Fibroblast of peridontal ligament (primary cell): ENCODE results near the gene CCDC60.

ENCODE experiments used
- DNase-seq: peaks from one replicate; pipeline ENCODE4 v3.0.0-alpha.2; 2010; ENCODE audit errors: extremely low read depth

The CCDC60 gene

GRCh38 chr12:119528241-119528640 lies 193.7 kb downstream of the CCDC60 start:
- DNase-seq: no peak

GRCh38 chr12:119540476-119540875 lies 205.9 kb downstream of the CCDC60 start:
- no peak for DNase-seq

GRCh38 chr12:119544765-119545625 lies 210.5 kb downstream of the CCDC60 start:
- peak; percentile 86 for DNase-seq

- DNase-seq: no peak
Measured at GRCh38 chr12:119546340-119546739, 211.8 kb downstream of the CCDC60 start.

GRCh38 chr12:119547001-119547400 lies 212.5 kb downstream of the CCDC60 start:
- DNase-seq: no peak

- no peak for DNase-seq
Measured at GRCh38 chr12:119556854-119557253, 222.3 kb downstream of the CCDC60 start.

GRCh38 chr12:119565404-119565803 lies 230.9 kb downstream of the CCDC60 start:
- DNase-seq: no peak

- DNase-seq: no peak
Measured at GRCh38 chr12:119570771-119571170, 236.2 kb downstream of the CCDC60 start.

- DNase-seq: no peak
Measured at GRCh38 chr12:119573086-119573485, 238.6 kb downstream of the CCDC60 start.

GRCh38 chr12:119574255-119574654 lies 239.7 kb downstream of the CCDC60 start:
- DNase-seq: no peak

- no peak for DNase-seq
Measured at GRCh38 chr12:119576118-119576810, 241.7 kb downstream of the CCDC60 start.

- DNase-seq: no peak
Measured at GRCh38 chr12:119576915-119577314, 242.4 kb downstream of the CCDC60 start.

- DNase-seq: no peak
Measured at GRCh38 chr12:119578112-119578511, 243.6 kb downstream of the CCDC60 start.

- DNase-seq: peak; percentile 1
Measured at GRCh38 chr12:119589097-119589496, 254.6 kb downstream of the CCDC60 start.

GRCh38 chr12:119589634-119590033 lies 255.1 kb downstream of the CCDC60 start:
- no peak for DNase-seq
